GM18861 (cell line): ENCODE results near the gene UBE2O.
"Not testable (repeated sequence)": the region's sequence is repeated elsewhere in the genome, so short reads cannot be mapped to it uniquely, and the experiment has no call there.

Experiments used
- ATAC-seq: cut with Tn5 transposase; IDR thresholded peaks from one replicate; pipeline ENCODE4 v1.9.1; 2021; ENCODE audit not compliant: unreplicated experiment

Gene UBE2O

DNA sequence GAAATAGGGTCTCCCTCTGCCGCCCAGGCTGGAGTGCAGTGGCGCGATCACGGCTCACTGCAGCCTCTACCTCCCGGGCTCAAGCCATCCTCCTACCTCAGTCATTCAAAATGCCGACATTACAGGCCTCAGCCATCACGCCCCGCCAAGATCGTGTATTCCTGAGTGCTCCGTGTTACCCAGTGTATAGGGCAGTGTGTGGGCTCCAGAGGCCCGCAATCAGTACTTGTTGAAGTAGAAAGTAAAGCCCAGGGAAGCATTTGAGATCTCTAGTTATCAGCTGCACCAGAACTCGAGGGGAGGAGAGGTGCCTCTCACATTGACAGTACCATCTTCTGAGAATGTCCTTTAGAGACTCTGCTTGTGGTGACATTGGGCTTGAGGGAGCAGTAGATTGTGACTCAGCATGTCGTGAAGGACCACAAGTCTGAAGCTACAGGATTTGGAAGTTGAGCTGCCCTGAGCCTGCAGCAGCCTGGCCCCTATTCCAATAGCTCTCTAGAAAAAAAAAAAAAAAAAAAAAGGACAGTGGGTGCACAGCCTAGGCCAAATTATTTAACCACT, 98.1 kb downstream of the UBE2O start:
- no peak for ATAC-seq

DNA sequence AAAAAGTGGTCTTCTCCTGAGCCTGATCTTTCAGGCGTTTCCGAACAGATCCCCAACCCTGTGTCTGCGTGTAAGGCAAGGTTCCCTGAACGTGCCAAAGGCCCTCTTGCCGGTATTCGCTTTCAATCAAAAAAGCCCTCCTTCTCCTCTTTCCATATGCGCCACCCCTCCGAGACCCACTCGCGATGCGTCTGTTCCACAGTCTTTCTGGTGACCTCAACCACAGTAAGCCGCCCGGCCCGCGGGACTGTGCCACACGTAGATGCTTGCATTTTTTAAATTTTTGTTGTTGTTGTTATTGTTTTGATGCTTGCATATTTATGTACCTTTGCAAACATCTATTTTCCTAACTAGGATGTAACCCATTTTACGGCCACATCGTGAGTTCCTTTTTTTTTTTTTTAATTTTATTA, 98.6 kb downstream of the UBE2O start:
- peak; percentile 8 for ATAC-seq

DNA sequence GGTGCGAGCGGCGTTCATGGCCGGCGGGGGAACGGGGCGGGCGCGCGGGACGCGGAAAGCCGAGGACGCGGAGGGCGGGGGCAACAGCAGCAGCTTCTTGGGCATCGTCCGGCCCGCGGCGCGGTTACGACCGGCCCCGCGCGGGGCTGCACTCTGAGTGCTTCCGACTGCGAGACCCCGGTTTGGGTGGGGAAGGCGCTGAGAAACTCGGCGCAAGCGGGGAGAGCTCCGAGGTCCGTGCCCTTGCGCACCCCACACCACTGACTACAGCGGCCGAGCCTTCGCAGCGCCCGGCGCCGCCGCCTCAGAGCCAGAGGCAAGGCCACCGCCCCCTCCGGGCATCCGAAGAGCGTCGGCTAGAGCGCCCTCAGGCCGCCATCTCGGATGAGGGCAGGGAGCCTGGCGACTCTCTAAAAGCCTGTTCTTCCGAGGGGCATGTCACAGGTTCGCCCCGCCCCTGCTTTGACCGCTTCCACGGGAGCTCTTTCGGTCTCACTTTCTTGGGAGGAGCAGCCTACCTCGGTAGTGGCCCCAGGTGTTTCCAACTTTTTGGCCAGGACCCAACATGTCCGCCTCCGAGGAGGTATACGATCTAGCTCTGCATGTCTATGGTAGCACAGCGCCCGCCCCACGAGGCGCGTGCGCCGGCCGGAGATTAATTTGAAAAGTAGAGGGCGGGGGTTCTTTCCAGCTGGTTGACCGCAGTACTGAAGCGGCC, 99.2 kb downstream of the UBE2O start, which contains the start of gene PRPSAP1:
TSS of gene PRPSAP1 (minus strand) at position 318 of the 718 bp plus-strand sequence. CDS start at position 105, 213 bp downstream.
- ATAC-seq = peak; percentile 72

DNA sequence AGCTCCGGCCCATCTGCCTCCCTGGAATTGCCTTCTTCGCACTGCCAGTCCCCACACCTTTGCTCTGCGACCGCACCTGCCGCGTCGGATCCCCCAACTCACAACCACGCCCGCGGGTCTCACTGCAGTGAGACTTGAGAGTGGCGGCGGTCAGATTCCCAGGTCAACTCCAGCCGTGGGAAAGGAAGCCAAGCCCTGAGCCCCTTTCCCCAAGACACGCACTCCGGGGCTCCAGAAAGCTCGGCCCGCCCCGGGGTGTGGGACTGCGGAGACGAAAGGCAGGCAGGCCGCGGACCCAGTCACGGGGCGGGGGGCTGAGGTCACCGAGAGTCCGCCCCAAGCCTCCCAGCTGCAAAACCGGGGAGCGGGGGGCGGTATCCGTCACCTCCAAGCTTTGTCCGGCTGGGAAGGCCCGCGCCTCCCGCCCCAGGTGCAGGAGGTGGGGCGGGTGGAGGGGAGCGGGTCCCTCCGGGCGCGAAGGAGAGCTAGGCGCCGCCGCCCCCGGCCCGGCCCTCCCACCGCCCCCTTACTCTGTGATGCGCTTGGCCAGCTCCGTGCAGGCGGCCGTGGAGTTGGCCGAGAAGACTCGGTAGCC, 99.9 kb downstream of the UBE2O start:
- peak; percentile 15 for ATAC-seq

DNA sequence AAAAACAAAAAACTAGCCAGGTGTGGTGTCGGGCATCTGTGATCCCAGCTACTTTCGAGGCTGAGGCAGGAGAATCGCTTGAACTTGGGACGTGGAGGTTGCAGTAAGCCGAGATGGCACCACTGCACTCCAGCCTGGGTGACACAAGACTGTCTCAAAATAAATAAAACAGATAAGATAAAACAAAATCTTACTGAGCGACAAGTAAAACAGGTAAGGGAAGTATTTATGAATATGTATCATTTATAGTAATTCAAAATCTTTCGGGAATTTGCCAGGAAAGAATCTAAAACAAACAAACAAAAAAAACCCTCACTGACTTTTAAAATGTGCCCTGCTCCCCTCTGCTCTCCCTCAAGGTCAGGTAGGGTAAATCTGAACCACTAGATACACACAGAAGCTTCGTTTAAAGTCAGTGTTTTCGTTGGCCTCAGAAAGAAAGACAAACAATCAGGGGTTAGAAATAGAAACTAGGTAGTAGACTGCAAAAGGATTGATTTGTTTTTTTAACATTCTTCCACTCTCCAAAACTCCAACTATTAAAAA, 101.4 kb downstream of the UBE2O start:
- ATAC-seq = no peak

DNA sequence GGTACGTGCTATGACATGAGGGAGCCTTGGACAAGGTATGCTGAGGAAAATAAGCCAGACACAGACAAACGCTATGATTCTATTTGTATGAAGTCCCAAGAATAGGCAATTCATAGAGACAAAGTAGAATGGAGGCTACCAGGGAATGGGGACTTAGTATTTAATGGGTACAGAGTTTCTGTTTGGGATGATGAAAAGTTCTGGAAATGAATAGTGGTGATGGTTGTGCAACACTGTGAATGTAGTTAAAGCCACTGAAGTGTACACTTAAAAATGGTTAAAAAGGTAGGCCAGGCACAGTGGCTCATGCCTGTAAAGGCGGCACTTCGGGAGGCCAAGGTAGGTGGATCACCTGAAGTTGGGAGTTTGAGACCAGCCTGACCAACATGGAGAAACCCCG, 102.5 kb downstream of the UBE2O start:
- ATAC-seq = no peak

DNA sequence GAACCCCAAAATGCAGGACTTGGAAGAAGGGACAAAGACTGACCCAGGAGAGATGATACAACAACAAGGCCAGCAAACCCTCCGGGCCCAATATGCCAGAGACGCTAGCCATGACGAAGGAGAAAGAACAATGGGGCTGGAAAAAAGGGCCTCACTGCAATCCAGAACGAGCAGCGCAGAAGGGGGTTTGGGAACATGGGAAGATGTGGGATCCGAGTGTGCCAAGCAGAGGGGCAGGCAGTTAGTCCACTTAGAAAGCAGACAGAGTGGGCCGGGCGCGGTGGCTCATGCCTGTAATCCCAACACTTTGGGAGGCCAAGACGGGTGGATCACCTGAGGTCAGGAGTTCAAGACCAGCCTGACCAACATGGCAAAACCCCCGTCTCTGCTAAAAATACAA, 106.0 kb downstream of the UBE2O start:
- not testable (repeated sequence) for ATAC-seq

DNA sequence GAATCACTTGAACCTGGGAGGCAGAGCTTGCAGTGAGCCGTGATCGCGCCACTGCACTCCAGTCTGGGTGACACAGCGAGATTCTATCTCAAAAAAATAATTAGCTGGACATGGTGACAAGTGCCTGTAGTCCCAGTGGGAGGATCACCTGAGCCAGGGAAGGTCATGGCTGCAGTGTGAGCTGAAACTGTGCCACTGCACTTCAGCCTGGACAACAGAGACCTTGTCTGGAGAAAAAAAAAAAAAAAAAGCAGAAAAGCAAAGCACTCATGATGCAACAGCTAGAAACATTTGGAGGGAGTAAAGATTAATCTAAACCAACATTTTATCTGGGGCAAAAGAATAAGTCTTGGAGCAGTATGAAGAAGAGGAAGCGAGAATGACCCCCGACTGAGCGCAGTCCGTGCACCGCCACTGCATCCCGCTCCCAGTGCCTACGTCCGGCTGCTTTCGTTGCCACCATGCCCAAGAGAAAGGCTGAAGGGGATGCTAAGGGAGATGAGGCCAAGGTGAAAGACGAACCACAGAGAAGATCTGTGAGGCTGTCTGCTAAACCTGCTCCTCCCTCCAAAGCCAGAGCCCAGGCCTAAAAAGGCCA, 107.5 kb downstream of the UBE2O start:
- ATAC-seq = no peak

DNA sequence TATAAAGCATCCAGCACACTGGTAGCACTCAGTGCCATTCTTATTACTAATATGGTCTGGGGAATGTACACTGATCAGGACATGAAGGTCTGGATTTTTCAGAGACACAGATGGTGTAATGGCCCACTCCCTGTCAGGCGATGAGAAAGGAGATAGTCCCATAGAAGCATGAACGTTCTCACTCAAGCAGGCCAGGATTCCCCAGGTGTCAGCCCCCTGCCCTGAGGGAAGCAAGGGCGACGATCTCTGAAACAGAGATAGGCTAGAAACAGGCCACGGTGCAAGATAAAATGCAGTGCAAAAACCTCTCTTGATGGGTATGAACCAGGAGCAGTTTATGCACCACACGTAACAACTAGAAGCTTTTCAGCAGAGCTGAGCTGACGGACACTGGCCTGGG, 109.8 kb downstream of the UBE2O start:
- ATAC-seq = no peak

DNA sequence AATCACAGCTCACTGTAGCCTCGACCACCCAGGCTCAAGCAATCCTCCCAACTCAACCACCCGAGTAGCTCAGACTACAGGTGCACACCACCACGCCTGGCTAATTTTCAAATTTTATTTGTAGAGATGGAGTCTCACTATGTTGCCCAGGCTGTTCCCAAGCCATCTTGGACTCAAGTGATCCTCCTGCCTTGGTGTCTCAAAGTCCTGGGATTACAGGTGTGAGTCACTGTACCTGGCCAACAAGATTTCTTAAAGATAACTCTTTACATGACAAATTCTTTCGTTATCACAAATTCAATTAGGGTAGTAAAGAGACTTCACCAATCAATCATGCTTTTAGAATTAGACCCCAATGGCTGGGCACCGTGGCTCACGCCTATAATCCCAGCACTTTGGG, 111.7 kb downstream of the UBE2O start:
- ATAC-seq = no peak
